Hematopoietic multipotent progenitor cell (in vitro differentiated cells): ENCODE data around the gene CELA3A. TPM values are rescaled to one million over a fixed set of nuclear protein-coding genes. Genes with fewer than 3 reads are reported as not detected.
A peak's percentile ranks its signal among the peaks of the same experiment; 100 is the strongest.
"Not testable (repeated sequence)": the region's sequence is repeated elsewhere in the genome, so short reads cannot be mapped to it uniquely, and the experiment has no call there.

Source experiments
- DNase-seq, 3 donors: peaks; one replicate each; pipeline ENCODE4 v3.0.0-alpha.2; 2011 to 2015; ENCODE audit warnings: low read depth in 2 of 3, low spot score in 2 of 3
- total RNA-seq: library from RNA; depleted of rRNA; stranded (reverse); fragments of >200 nt; gene quantifications from one replicate; pipeline ENCODE4 v1.2.3, GENCODE V29; 2012

CELA3A gene
- total RNA-seq: not detected

- DNase-seq: no peak
These were observed at the start of gene CELA3A for GRCh38 chr1:22001409-22001808. Gene CELA3A (plus strand): TSS chr1:22001657. CDS start chr1:22001675, 18 bp downstream.

- DNase-seq: no peak
These were observed 48.5 kb upstream of the CELA3A start for GRCh38 chr1:21952786-21953520.

GRCh38 chr1:21955058-21955457, 46.4 kb upstream of the CELA3A start:
- DNase-seq: no peak

GRCh38 chr1:21955501-21956281, 45.8 kb upstream of the CELA3A start:
- no peak for DNase-seq

GRCh38 chr1:21956720-21957552, 44.5 kb upstream of the CELA3A start:
- DNase-seq: peak; percentile 34 to 69 (median 53)

GRCh38 chr1:21961337-21961736, 40.1 kb upstream of the CELA3A start:
- DNase-seq: no peak

- no peak for DNase-seq
These were observed 39.7 kb upstream of the CELA3A start for GRCh38 chr1:21961799-21962198.

- DNase-seq: peak; percentile 58 to 90 (median 73)
These were observed 37.8 kb upstream of the CELA3A start for GRCh38 chr1:21963477-21964217.

GRCh38 chr1:21966247-21967000, 35.0 kb upstream of the CELA3A start:
- no peak for DNase-seq

GRCh38 chr1:21967216-21967615, 34.2 kb upstream of the CELA3A start:
- DNase-seq: not testable (repeated sequence)

GRCh38 chr1:21969066-21969465, 32.4 kb upstream of the CELA3A start:
- not testable (repeated sequence) for DNase-seq

- not testable (repeated sequence) for DNase-seq
These were observed 30.9 kb upstream of the CELA3A start for GRCh38 chr1:21970523-21970922.

- not testable (repeated sequence) for DNase-seq
These were observed 28.4 kb upstream of the CELA3A start for GRCh38 chr1:21972973-21973441.

GRCh38 chr1:21973948-21974347, 27.5 kb upstream of the CELA3A start:
- DNase-seq: not testable (repeated sequence)

GRCh38 chr1:21974699-21975098, 26.8 kb upstream of the CELA3A start:
- not testable (repeated sequence) for DNase-seq

GRCh38 chr1:21975296-21975695, 26.2 kb upstream of the CELA3A start:
- not testable (repeated sequence) for DNase-seq

GRCh38 chr1:21976703-21977239, 24.7 kb upstream of the CELA3A start, which contains the start of gene CELA3B:
Gene CELA3B (plus strand): TSS chr1:21977022. CDS start chr1:21977040, 18 bp downstream.
- DNase-seq: not testable (repeated sequence)

- DNase-seq: not testable (repeated sequence)
These were observed 23.2 kb upstream of the CELA3A start for GRCh38 chr1:21978209-21978608.
